H1 (cell line): ENCODE results near the gene MYO5A. TPM values are rescaled to one million over a fixed set of nuclear protein-coding genes. Genes with fewer than 3 reads are reported as not detected.

Experiments used
- CBX5 ChIP-seq: fragments of 300-800, 300-1000 bp; sonication (generic); IDR thresholded peaks from 2 replicates; pipeline ENCODE4 v1.7.1; 2016; ENCODE audit warnings: antibody characterized with exemption, low read length, low read depth
- CBX8 ChIP-seq: fragments of 300-800, 300-1000 bp; sonication (generic); IDR thresholded peaks from 2 replicates; pipeline ENCODE4 v1.7.1; 2016; ENCODE audit warnings: low read depth, low read length, borderline replicate concordance
- HDAC6 ChIP-seq: IDR thresholded peaks from one replicate; pipeline ENCODE4 v1.7.1; 2012; ENCODE audit warnings: low read depth, mild to moderate bottlenecking, inconsistent platforms, low read length, moderate library complexity
- POLR2AphosphoS5 ChIP-seq: IDR thresholded peaks from 2 replicates; pipeline ENCODE4 v1.6.1; 2011; ENCODE audit warnings: low read depth, low read length
- RXRA ChIP-seq: IDR thresholded peaks from 2 replicates; pipeline ENCODE4 v1.6.1; 2011; ENCODE audit warnings: low read depth, mild to moderate bottlenecking, low read length, moderate library complexity; ENCODE audit not compliant: insufficient read depth
- SAP30 ChIP-seq: fragments of 300-600 bp; sonication (generic); IDR thresholded peaks from 2 replicates; pipeline ENCODE4 v1.7.1; 2012; ENCODE audit warnings: low read length, moderate library complexity, mild to moderate bottlenecking, inconsistent platforms; ENCODE audit not compliant: insufficient read depth, insufficient replicate concordance
- SP2 ChIP-seq: IDR thresholded peaks from 2 replicates; pipeline ENCODE4 v1.6.1; 2012; ENCODE audit warnings: mild to moderate bottlenecking, low read length, inconsistent platforms
- TAF7 ChIP-seq: optimal IDR thresholded peaks from 2 replicates; pipeline ENCODE3; 2011; ENCODE audit warnings: low read depth, mild to moderate bottlenecking, inconsistent platforms, low read length, moderate library complexity, borderline replicate concordance
- ZNF274 ChIP-seq: IDR thresholded peaks from 2 replicates; pipeline ENCODE4 v1.7.0; 2012; ENCODE audit warnings: low read length, borderline replicate concordance; ENCODE audit errors: extremely low read depth
- polyA plus RNA-seq, 7 experiments: library from polyadenylated mRNA; depleted of rRNA in 3 of 7; stranded (reverse) in 5 of 7; unstranded in 2 of 7; fragments of >200 nt in 5 of 7; fragments of 200-250 nt in 2 of 7; gene quantifications; 1 replicate in 5 of 7; 2 replicates in 1 of 7; 4 replicates in 1 of 7; pipeline versions ENCODE4 v1.2.1 to v1.2.3, GENCODE V29; 2011 to 2013; ENCODE audit warnings: missing spikeins in 2 of 7, mixed read lengths in 2 of 7
- total RNA-seq: library from RNA; stranded (reverse); fragmentation: NEBNext Ultra II Directional; extraction: Animal tissue kit (Norgen Biotek cat#: 25700); gene quantifications from 2 replicates; pipeline ENCODE4 v1.2.1, GENCODE V29; 2021
- TF ChIP-seq, protein P1 (sequence below): fragments of 300-600 bp; sonication (generic); IDR thresholded peaks from 2 replicates; pipeline ENCODE4 v1.7.1; 2012; ENCODE audit warnings: low read length, moderate library complexity, mild to moderate bottlenecking, inconsistent platforms; ENCODE audit not compliant: insufficient replicate concordance
- TF ChIP-seq, protein P2 (sequence below): IDR thresholded peaks from 2 replicates; pipeline ENCODE4 v1.6.1; 2012; ENCODE audit warnings: inconsistent platforms

MYO5A gene
- total and polyA plus RNA-seq, 2 of the 8 experiments (the other 6 are each of a cell fraction or from before 2014, with no cell fraction given), result 11.4 to 24.7 TPM

DNA sequence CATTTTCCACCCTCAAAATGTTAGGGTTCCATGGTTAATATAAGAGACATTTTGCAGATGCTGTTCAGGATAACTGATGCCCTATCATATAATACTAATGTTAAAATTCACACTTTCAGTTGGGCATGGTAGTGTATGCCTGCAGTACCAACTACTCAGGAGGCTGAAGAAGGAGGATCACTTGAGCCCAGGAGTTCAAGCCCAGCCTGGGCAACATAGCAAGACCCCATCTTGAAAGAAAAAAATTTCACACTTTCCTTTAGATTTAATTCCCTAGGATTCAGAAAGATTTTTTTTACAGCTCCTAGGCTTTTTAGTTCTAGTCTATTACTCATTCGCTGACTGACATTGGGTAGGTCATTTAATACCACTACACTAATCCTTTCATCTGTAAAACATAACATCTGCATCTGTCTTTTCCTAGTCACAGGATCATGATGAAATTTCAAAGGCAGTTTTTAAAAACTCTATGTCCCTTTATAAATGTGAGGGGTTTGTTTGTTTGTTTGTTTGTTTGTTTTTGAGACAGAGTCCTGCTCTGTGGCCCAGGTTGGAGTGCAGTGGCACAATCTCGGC lies 103.7 kb downstream of the MYO5A start (continued):
- TF ChIP-seq, protein P1, sequence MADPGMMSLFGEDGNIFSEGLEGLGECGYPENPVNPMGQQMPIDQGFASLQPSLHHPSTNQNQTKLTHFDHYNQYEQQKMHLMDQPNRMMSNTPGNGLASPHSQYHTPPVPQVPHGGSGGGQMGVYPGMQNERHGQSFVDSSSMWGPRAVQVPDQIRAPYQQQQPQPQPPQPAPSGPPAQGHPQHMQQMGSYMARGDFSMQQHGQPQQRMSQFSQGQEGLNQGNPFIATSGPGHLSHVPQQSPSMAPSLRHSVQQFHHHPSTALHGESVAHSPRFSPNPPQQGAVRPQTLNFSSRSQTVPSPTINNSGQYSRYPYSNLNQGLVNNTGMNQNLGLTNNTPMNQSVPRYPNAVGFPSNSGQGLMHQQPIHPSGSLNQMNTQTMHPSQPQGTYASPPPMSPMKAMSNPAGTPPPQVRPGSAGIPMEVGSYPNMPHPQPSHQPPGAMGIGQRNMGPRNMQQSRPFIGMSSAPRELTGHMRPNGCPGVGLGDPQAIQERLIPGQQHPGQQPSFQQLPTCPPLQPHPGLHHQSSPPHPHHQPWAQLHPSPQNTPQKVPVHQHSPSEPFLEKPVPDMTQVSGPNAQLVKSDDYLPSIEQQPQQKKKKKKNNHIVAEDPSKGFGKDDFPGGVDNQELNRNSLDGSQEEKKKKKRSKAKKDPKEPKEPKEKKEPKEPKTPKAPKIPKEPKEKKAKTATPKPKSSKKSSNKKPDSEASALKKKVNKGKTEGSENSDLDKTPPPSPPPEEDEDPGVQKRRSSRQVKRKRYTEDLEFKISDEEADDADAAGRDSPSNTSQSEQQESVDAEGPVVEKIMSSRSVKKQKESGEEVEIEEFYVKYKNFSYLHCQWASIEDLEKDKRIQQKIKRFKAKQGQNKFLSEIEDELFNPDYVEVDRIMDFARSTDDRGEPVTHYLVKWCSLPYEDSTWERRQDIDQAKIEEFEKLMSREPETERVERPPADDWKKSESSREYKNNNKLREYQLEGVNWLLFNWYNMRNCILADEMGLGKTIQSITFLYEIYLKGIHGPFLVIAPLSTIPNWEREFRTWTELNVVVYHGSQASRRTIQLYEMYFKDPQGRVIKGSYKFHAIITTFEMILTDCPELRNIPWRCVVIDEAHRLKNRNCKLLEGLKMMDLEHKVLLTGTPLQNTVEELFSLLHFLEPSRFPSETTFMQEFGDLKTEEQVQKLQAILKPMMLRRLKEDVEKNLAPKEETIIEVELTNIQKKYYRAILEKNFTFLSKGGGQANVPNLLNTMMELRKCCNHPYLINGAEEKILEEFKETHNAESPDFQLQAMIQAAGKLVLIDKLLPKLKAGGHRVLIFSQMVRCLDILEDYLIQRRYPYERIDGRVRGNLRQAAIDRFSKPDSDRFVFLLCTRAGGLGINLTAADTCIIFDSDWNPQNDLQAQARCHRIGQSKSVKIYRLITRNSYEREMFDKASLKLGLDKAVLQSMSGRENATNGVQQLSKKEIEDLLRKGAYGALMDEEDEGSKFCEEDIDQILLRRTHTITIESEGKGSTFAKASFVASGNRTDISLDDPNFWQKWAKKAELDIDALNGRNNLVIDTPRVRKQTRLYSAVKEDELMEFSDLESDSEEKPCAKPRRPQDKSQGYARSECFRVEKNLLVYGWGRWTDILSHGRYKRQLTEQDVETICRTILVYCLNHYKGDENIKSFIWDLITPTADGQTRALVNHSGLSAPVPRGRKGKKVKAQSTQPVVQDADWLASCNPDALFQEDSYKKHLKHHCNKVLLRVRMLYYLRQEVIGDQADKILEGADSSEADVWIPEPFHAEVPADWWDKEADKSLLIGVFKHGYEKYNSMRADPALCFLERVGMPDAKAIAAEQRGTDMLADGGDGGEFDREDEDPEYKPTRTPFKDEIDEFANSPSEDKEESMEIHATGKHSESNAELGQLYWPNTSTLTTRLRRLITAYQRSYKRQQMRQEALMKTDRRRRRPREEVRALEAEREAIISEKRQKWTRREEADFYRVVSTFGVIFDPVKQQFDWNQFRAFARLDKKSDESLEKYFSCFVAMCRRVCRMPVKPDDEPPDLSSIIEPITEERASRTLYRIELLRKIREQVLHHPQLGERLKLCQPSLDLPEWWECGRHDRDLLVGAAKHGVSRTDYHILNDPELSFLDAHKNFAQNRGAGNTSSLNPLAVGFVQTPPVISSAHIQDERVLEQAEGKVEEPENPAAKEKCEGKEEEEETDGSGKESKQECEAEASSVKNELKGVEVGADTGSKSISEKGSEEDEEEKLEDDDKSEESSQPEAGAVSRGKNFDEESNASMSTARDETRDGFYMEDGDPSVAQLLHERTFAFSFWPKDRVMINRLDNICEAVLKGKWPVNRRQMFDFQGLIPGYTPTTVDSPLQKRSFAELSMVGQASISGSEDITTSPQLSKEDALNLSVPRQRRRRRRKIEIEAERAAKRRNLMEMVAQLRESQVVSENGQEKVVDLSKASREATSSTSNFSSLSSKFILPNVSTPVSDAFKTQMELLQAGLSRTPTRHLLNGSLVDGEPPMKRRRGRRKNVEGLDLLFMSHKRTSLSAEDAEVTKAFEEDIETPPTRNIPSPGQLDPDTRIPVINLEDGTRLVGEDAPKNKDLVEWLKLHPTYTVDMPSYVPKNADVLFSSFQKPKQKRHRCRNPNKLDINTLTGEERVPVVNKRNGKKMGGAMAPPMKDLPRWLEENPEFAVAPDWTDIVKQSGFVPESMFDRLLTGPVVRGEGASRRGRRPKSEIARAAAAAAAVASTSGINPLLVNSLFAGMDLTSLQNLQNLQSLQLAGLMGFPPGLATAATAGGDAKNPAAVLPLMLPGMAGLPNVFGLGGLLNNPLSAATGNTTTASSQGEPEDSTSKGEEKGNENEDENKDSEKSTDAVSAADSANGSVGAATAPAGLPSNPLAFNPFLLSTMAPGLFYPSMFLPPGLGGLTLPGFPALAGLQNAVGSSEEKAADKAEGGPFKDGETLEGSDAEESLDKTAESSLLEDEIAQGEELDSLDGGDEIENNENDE, result no peak
- TF ChIP-seq, protein P2, sequence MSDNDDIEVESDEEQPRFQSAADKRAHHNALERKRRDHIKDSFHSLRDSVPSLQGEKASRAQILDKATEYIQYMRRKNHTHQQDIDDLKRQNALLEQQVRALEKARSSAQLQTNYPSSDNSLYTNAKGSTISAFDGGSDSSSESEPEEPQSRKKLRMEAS, result no peak
- no peak for TF ChIP-seq CBX5
- no peak for TF ChIP-seq SAP30
- no peak for TF ChIP-seq TAF7
- no peak for TF ChIP-seq CBX8
- TF ChIP-seq HDAC6, result no peak
- no peak for TF ChIP-seq POLR2AphosphoS5
- TF ChIP-seq RXRA, result no peak
- TF ChIP-seq SP2, result no peak
- TF ChIP-seq ZNF274, result no peak
